SJCRH30 (cell line): ENCODE results near the gene PIK3CB. TPM values are rescaled to one million over a fixed set of nuclear protein-coding genes. Genes with fewer than 3 reads are reported as not detected.

Source experiments
- DNase-seq, 2 experiments: peaks; one replicate each; pipeline ENCODE4 v3.0.0-alpha.2; 2015 to 2020
- H3K27ac ChIP-seq: fragments of 250-450 bp; sonication (Bioruptor Pico); 2 replicates; pipeline ENCODE4 v1.5.1; 2020; ENCODE audit warnings: mild to moderate bottlenecking, moderate library complexity
- H3K27me3 ChIP-seq: fragments of 250-450 bp; sonication (Bioruptor Pico); 2 replicates; pipeline ENCODE4 v1.5.1; 2020; ENCODE audit warnings: mild to moderate bottlenecking, moderate library complexity
- H3K36me3 ChIP-seq: fragments of 250-450 bp; sonication (Bioruptor Pico); 2 replicates; pipeline ENCODE4 v1.5.1; 2020; ENCODE audit warnings: mild to moderate bottlenecking, moderate library complexity
- H3K4me1 ChIP-seq: fragments of 250-450 bp; sonication (Bioruptor Pico); 2 replicates; pipeline ENCODE4 v1.5.1; 2020; ENCODE audit warnings: mild to moderate bottlenecking, moderate library complexity
- H3K4me3 ChIP-seq: fragments of 250-450 bp; sonication (Bioruptor Pico); 2 replicates; pipeline ENCODE4 v1.5.1; 2020; ENCODE audit warnings: mild to moderate bottlenecking, moderate library complexity
- H3K9me3 ChIP-seq: fragments of 250-450 bp; sonication (Bioruptor Pico); replicated peaks from 2 replicates; pipeline ENCODE4 v1.5.1; 2020; ENCODE audit warnings: mild to moderate bottlenecking, moderate library complexity
- total RNA-seq: library from RNA; depleted of rRNA; stranded (reverse); fragments of >200 nt; shearing (Covaris generic); gene quantifications from 2 replicates; pipeline ENCODE4 v1.2.3, GENCODE V29; 2014; rRNA removed

The PIK3CB gene
- total RNA-seq = 4.9 and 5.6 TPM in 2 replicates

DNA sequence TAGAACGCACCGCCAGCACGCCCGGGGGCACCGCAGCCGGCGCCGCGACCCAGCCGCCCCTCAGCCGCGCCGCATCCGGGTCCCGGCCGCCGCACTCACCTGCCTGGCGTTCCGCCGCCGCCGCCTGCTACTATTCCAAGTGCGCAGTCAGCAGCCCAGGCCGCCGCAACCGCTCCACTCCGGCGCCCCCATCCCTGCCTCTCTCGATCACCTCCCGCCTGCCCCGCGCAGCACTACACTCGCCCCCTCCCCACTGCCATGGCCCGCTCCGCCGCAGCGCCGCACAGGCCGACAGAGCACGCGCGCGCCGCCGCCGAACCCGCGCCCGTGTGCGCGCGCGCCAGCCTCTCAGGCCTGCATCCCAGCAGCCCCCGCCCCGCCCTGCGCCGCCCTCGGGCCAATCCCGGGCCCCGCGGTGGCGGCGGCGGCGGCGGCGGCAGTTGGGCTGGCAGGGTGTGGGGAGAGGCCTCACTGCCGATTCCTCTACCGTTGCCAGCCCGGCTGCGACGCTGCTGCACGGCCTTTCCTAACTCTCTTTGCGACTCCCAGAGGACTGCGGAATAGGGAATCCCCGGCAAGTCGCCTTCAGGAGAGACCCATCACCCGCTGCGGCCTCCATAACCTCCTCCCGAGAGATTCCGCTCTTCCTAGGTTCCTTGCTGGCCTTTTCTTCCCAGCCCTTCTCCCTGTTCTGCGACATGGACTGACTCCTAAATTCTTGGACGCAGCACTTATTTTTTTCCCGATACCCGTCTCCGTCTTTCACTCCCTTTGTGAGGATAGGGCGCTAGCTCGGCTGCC, at the start of gene PIK3CB:
Gene PIK3CB, minus strand, starts transcription at position 333 of the 801 bp plus-strand sequence. CDS start 75,585 bp downstream, outside the sequence.
- peak within 1 kb of the TSS; percentile 83 for H3K27ac ChIP-seq
- H3K9me3 ChIP-seq = no peaks in the 10 kb centered on the region
- no peaks in the 10 kb centered on the region for H3K36me3 ChIP-seq
- peak; percentile 90 to 92 for DNase-seq
- no peaks in the 10 kb centered on the region for H3K27me3 ChIP-seq
- H3K4me1 ChIP-seq = no peaks in the 10 kb centered on the region; the same call in 1 of the 2 replicates
- peak within 1 kb of the TSS; percentile 87 for H3K4me3 ChIP-seq

DNA sequence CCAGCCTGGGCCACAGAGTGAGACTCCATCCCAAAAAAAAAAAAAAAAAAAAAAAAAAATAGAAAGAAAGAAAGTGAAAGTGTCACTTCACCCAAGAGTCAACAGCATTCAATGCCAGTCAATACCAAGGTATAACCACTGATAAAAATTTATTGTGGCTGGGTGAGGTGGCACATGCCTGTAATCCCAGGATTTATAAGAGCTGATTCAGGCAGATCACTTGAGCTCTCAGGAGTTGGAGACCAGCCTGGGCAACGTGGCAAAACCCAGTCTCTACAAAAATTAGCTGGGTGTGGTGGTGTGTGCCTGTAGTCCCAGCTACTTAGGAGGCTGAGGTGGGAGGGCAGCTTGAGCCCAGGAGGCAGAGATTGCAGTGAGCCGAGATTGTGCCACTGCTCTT, 46.5 kb upstream of the PIK3CB start:
- H3K9me3 ChIP-seq = no peaks in the 10 kb centered on the region
- no peak overlapping the region for H3K27ac ChIP-seq
- H3K4me1 ChIP-seq = no peaks in the 10 kb centered on the region
- no peak overlapping the region for H3K4me3 ChIP-seq
- no peak for DNase-seq
- no peaks in the 10 kb centered on the region for H3K27me3 ChIP-seq
- H3K36me3 ChIP-seq = no peaks in the 10 kb centered on the region

DNA sequence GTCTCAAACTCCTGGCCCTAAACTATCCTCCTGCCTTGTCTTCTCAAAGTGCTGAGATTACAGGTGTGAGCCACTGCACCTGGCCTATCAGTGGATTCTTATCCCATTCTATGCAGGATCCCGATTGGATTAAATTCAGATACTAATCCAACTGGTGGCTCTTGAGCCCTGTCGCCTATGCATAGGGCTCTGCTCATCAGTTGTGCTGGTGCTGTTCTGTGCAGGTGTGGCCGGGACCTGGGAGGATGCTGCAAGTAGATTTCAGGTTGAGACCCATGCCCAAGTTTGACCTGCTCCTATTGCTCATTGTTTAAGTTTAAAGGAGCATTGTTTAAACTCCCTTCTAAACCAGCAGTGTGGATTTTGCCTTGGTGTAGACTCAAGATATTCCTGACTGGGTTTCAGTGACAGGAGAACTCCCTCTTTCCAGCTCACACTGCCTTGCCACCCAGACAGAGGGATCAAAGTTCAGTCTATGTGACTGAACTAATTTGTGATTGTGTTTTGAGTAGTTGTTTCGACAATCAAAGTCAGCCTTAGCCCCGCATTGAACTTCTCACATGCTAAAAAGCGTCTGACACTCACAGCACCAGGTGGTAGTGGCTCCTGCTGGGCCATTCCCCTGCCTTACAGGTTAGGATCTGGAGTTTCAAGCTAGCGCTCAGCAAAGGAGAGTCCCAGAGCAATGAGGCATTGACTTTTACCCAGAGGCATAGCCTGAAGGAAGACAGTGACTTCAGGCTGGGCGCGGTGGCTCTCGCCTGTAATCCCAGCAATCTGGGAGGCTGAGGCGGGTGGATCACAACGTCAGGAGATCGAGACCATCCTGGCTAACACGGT, 45.0 kb upstream of the PIK3CB start:
- Histone ChIP-seq H3K27ac (no peak overlapping the region), H3K27me3 (no peaks in the 10 kb centered on the region), H3K4me3 (no peak overlapping the region), H3K36me3 (no peaks in the 10 kb centered on the region), H3K4me1 (no peaks in the 10 kb centered on the region), H3K9me3 (no peaks in the 10 kb centered on the region)
- DNase-seq = no peak

DNA sequence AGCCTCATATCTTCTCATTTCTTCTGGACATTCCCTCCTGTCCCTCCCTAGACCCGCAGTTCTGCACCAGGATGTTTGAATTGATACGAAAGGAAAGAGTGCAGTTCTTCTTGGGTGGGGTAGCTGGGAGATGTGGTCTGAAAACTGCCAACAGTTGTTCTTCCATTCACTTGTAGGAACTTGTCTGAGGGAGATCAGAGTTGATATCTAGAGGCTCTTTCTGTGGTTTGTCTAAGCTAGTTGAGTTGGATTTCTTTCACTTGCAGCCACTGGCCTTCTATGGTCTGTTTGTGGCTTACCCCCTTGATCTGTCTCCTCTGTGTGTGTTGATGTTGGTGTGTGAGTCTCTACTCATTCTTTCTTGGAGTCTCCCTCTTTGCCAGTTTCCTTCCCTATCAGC, 42.5 kb upstream of the PIK3CB start:
- Histone ChIP-seq H3K9me3 (no peaks in the 10 kb centered on the region), H3K36me3 (no peaks in the 10 kb centered on the region), H3K27ac (no peak overlapping the region), H3K4me3 (no peak overlapping the region), H3K27me3 (no peaks in the 10 kb centered on the region), H3K4me1 (no peaks in the 10 kb centered on the region)
- DNase-seq = peak in 1 of 2 experiments; percentile 14

DNA sequence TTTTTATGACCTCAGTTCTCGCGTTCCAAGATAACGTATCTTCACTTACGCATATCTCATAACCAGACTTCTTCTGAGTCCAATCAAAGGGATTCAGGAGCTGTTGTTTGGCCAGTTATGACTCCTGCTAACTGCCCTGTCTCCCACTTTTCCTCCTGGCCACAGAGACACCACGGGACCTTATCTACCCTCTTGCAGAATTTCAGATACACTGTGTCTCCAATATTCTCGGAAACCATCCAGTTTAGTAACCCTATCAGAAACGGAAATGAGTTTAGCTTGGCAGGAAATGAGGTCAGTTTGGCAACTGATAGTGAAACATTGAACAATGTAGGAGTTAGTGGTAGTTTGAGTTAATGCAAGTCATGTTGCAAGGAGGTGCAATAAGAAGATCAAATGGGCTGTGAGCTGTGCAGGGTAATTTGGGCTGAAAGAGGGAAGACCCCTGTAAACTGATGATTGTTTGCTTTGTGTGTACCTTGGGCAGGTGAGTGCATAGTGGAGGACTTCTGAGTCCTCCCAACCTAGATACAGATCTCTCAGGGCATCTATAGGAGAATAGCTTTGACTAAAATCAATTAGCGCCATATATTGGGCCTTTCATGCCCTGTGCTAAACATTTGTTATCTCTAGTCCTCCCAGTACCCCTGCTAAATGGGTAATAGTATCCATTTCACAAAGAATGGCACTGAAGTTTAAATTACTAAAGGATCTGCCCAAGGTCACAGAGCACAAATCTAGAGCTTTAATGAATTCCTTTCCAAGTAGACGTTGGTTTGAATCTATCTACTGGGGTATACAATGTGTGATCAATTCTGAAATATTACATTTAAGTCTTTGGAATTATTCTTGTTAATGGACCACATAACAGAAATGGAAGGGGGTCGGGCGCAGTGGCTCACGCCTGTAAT, 41.3 kb upstream of the PIK3CB start:
- no peaks in the 10 kb centered on the region for H3K9me3 ChIP-seq
- H3K36me3 ChIP-seq = no peaks in the 10 kb centered on the region
- no peak overlapping the region for H3K4me3 ChIP-seq
- no peak overlapping the region for H3K27ac ChIP-seq
- H3K4me1 ChIP-seq = no peaks in the 10 kb centered on the region
- no peak for DNase-seq
- no peaks in the 10 kb centered on the region for H3K27me3 ChIP-seq

DNA sequence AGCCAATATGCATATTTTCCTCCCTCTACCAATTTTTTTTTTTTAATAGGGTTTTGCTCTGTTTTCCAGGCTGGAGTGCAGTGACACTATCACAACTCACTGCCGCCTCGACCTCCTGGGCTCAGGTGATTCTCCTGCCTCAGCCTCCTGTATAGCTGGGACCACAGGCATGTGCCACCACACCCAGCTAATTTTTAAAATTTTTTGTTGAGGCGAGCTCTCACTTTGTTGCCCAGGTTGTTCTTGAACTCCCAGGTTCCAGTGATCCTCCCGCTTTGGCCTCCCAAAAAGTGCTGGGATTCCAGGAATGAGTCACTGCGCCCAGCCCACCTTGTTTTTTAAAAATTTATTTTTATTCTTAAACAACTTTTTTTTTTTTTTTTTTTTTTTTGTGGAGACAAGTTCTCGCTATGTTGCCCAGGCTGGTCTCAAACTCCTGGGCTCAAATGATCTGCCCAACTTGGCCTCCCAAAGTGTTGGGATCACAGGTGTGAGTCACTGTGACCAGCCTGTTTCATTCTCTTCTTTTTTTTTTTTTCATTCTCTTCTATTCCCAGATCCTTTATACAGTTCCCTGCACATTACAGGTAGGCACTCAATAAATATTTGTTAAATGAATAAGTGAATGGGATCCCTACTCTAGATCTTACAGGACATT, 40.5 kb upstream of the PIK3CB start:
- DNase-seq = no peak
- Histone ChIP-seq H3K27ac (no peak overlapping the region), H3K36me3 (no peaks in the 10 kb centered on the region), H3K27me3 (no peaks in the 10 kb centered on the region), H3K9me3 (no peaks in the 10 kb centered on the region), H3K4me3 (no peak overlapping the region), H3K4me1 (no peaks in the 10 kb centered on the region)

DNA sequence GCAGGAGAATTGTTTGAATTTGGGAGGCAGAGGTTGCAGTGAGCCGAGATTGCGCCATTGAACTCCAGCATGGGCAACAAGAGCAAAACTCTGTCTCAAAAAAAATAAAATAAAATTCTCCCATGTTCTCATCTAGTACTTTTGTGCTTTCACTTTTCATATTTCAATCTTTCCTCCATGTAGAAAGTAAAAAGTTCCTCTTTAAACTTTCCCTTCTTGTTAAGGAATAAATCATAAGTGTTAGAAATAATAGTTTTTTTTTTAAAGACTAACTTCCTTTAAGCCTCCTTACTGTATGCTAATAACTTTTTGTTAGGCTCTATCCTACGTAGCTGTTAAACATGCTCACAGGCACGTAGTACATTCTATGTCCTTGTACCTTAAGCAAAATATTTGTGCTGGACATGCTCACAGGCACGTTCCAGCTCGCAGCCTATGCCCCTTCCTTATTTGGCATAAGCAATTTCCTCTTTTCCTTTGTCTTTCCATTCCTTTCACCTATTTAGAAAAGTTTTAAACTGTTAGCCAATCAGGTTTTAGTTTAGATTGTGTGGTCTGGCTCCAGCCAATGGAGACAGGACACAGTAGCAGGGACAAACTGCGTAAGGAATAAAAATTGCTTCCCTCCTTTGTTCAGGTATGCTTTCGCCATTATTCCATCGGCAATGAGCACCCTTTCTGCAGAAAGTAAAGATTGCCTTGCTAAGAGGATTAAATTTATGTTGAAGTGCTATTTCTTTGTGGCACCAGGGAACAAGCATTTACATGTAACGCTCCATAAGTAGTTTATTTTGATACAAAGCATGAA, 38.9 kb upstream of the PIK3CB start:
- no peaks in the 10 kb centered on the region for H3K36me3 ChIP-seq
- H3K9me3 ChIP-seq = no peaks in the 10 kb centered on the region
- H3K4me1 ChIP-seq = no peaks in the 10 kb centered on the region
- no peak overlapping the region for H3K4me3 ChIP-seq
- no peak for DNase-seq
- H3K27ac ChIP-seq = no peak overlapping the region
- H3K27me3 ChIP-seq = no peaks in the 10 kb centered on the region

DNA sequence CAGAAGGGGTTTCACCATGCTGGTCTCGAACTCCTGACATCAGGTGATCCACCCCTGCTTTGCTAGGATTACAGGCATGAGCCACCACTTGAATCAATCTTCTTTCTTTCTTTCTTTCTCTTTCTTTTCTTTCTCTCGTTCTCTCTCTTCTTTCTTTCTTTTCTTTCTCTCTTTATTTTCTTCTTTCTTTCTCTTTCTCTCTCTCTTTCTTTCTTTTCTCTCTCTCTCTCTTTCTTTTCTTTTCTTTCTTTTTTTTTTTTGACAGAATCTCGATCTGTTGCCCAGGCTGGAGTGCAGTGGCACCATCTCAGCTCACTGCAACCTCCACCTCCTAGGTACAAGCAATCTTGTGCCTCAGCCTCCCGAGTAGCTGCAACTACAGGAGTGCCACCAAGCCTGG, 37.9 kb upstream of the PIK3CB start:
- Histone ChIP-seq H3K27me3 (no peaks in the 10 kb centered on the region), H3K36me3 (no peaks in the 10 kb centered on the region), H3K9me3 (no peaks in the 10 kb centered on the region), H3K27ac (no peak overlapping the region), H3K4me3 (no peak overlapping the region), H3K4me1 (no peaks in the 10 kb centered on the region)
- no peak for DNase-seq

DNA sequence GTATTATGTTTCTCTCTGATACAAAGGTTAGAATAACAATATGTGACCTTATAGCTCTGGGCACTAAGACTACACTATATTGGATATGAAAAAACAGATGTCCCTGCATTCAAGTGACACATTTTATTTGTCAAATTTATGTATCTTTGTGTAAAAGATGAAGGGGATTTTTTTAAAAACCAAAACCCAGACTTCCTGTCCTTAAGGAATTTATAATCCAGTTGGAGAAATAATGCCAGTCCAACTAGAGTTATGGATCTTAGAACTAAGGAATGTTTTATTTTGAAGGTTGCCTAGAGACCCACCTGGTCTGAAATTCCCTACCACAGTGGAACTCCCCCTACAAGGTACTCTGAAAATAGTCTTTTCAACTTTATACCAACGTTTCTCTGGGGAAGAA, 33.3 kb upstream of the PIK3CB start:
- H3K4me3 ChIP-seq = no peak overlapping the region
- H3K27me3 ChIP-seq = no peaks in the 10 kb centered on the region
- H3K4me1 ChIP-seq = no peaks in the 10 kb centered on the region
- H3K9me3 ChIP-seq = no peaks in the 10 kb centered on the region
- DNase-seq = no peak
- no peaks in the 10 kb centered on the region for H3K36me3 ChIP-seq
- no peak overlapping the region for H3K27ac ChIP-seq

DNA sequence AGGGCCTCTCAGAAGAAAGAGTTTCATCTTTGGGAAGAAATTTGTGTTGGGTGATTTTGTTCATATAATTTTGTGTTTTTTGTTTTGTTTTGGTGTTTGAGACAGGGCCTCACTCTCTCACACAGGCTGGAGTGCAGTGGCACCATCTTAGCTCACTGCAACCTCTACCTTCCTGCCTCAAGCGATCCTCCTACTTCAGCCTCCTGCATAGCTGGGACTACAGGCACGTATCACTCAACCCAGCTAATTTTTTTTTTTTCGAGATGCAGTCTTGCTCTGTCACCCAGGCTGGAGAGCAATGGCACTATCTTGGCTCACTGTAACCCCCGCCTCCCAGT, 29.0 kb upstream of the PIK3CB start:
- Histone ChIP-seq H3K9me3 (no peaks in the 10 kb centered on the region), H3K4me3 (no peak overlapping the region; the same call in 1 of the 2 replicates), H3K4me1 (peaks cover 4% of the 10 kb centered on the region; the same call in 1 of the 2 replicates), H3K27me3 (no peaks in the 10 kb centered on the region), H3K36me3 (no peaks in the 10 kb centered on the region), H3K27ac (no peak overlapping the region)
- no peak for DNase-seq

DNA sequence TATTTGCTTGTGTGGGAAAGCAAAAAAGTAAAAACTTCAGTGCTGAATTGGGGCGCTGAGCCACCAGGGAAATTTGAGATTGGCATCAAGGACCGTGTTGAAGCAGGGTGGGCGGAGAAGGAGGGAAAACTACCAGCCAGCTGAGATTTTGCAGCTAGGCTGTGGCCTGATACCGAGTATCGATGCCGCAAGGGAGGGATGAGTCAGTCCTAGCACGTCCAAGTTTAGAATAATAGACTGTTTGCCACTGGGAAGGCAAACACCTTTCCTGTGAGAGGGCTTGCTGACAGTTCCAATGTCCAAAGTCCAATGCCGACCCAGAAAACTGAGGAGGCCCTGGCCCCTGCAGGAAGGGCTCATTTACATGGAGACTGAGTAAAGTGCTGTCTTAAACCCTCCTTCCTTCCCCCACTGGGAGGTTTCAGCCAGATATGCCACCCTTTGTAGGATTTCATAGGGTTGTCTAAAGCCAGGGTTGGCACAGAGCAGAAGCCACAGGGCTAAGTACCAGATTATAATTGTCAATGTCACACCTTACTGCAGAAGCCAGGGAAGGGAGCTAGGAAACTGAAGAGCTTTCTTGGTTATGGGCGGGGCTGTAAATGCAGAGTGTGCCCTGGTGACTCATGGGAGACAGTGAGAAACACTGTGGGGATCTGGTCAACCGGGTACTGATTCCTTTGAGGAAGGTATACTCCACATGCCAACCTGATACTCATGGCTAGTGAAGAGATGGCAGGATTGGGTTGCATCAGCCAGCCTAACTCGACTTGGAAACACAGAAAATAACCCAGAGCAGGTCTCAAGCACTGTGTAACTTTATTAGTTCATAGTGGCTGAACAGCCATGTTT, 28.4 kb upstream of the PIK3CB start:
- Histone ChIP-seq H3K27ac (no peak overlapping the region), H3K27me3 (no peaks in the 10 kb centered on the region), H3K9me3 (no peaks in the 10 kb centered on the region), H3K36me3 (no peaks in the 10 kb centered on the region), H3K4me3 (peak overlapping the region; percentile 17), H3K4me1 (peaks cover 4% of the 10 kb centered on the region; the same call in 1 of the 2 replicates)
- peak; percentile 26 to 44 for DNase-seq

DNA sequence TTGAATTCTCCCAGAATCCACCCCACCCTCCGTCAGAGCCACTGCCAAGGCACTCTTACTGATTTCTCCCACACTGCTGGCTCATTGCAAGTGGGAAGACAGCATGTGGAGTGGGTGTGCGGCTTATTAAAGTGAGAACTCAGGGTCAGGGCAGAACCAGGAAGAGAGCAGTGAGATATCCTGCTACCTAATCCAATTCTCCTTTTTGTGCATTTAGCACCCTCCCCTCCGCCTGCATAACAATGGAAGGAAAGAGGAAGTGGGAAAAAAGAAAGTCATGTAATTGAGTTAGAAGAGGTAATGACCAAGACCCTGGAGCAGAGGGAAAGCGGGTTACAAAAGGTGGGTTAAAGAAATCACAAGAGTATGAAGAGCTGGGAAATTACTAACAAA, 27.8 kb upstream of the PIK3CB start:
- H3K27ac ChIP-seq = no peak overlapping the region
- DNase-seq = peak in 1 of 2 experiments; percentile 8
- peak overlapping the region; percentile 17 for H3K4me3 ChIP-seq

DNA sequence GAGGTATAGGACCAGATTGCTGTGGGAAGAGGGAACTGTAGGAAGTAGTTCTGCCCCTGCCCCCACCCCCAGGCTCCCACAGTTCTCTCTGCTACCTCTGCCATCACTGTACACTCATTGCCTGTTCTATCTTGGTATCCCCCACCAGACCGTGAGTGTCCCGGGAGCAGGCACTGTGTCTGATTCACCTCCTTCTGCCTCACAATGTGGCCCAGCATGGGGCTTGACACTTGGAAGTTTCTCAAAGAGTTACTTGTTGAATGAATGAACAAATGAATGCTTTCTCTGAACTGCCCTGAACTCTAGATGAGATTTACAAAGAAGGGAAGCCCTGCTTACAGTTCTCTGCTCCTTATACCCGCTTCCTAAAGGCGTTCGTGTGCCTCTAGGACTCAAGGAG, 27.1 kb upstream of the PIK3CB start:
- H3K4me1 ChIP-seq = peaks cover 4% of the 10 kb centered on the region; the same call in 1 of the 2 replicates
- H3K36me3 ChIP-seq = no peaks in the 10 kb centered on the region
- no peaks in the 10 kb centered on the region for H3K27me3 ChIP-seq
- no peaks in the 10 kb centered on the region for H3K9me3 ChIP-seq
- peak in 1 of 2 experiments; percentile 4 for DNase-seq
- H3K27ac ChIP-seq = no peak overlapping the region
- H3K4me3 ChIP-seq = no peak overlapping the region

More for the DNA sequence above, 27.8 kb upstream of the PIK3CB start:
- Histone ChIP-seq H3K4me1 (peaks cover 4% of the 10 kb centered on the region; the same call in 1 of the 2 replicates), H3K9me3 (no peaks in the 10 kb centered on the region), H3K36me3 (no peaks in the 10 kb centered on the region), H3K27me3 (no peaks in the 10 kb centered on the region)
